Activated effector memory CD4-positive, alpha-beta T cell treated with anti-CD3 and anti-CD28 coated beads, Interleukin-2, amount 50 U/mL, for 16 hours (primary cell): Measurements from ENCODE around the gene CHMP4A.
"Not testable (repeated sequence)": the region's sequence is repeated elsewhere in the genome, so short reads cannot be mapped to it uniquely, and the experiment has no call there.

ENCODE experiments used
- DNase-seq: peaks from one replicate; pipeline ENCODE4 v3.0.0-alpha.2; 2020

The CHMP4A gene

DNA sequence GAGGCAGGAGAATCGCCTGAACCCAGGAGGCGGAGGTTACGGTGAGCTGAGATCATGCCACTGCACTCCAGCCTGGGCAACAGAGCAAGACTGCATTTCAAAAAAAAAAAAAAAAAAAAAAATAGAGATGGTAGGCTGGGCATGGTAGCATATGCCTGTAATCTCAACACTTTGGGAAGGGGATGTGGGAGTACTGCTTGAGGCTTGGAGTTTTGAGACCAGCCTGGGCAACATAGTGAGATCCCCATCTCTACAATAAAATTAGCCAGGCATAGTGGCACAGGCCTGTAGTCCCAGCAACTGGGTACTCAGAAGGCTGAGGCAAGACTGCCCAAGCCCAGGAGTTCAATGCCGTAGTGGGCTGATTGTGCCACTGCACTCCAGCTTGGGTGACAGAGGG is 9.7 kb upstream of the CHMP4A start:
- DNase-seq = not testable (repeated sequence)

DNA sequence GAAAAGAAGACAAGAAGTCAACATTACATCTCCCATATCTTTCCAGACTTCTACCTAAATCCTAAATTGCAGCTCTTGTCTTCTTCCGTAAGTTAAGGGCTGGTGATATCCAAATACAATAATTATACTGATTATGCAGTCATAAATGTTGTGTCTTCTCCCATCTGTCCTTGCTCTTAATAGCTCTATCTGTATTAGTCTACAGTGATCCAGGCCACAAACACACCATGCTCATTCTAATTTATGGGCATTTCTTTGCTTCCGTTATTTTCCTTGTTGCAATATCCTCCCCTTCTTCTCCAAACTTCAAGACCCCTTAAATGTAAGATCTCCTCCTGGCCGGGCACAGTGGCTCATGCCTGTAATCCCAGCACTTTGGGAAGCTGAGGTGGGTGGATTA is 6.2 kb upstream of the CHMP4A start:
- no peak for DNase-seq

DNA sequence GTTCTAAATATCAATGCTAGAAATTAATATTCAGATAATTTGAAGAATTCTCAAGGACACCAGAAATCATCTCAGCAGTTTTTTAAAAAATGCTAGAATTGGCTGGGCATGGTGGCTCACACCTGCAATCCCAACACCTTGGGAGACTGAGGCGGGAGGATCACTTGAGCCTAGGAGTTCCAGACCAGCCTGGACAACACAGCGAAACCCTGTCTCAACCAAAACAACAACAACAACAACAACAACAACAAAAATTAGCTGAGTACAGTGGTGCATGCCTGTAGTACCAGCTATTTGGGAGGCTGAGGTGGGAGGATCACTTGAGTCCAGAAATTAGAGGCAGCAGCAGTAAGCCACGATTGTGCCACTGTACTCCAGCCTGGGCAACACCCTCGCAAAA is 5.8 kb upstream of the CHMP4A start:
- DNase-seq = no peak

DNA sequence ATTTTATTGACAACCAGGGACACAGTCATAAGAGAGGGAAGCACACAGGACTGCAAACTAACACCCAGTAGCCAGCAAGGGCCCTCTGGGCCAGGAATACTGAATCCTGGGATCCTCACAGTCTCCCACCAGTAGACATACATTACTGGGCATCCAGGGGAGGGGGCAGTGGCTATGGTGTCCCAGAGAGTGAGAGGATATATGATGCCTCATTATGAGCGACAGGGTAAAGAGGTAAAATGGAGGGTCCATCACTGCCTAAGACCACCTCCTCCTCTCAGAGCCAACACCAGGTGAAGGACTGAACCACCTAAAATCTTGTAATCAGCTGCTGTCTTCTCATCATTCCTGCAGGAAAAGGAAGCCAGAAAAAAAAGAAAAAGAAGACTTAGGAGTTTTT is 3.6 kb upstream of the CHMP4A start:
- DNase-seq = not testable (repeated sequence)

DNA sequence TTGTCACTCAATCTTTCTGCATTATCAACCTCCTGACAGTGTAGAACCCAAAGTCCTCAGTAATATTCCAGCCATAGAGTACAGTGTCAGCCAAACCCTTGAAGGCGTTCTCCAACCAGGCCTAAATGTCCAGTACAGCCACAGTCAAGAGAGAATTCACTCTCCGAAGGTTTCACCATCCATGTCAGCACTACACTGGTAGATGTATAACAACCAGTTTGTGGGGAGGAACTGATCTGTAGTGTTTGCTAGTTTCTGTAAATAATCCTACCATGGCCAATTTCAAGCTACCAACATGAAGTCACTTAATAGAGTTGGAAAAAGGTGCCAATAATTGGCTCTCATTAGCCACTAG is 3.0 kb upstream of the CHMP4A start:
- DNase-seq = no peak

DNA sequence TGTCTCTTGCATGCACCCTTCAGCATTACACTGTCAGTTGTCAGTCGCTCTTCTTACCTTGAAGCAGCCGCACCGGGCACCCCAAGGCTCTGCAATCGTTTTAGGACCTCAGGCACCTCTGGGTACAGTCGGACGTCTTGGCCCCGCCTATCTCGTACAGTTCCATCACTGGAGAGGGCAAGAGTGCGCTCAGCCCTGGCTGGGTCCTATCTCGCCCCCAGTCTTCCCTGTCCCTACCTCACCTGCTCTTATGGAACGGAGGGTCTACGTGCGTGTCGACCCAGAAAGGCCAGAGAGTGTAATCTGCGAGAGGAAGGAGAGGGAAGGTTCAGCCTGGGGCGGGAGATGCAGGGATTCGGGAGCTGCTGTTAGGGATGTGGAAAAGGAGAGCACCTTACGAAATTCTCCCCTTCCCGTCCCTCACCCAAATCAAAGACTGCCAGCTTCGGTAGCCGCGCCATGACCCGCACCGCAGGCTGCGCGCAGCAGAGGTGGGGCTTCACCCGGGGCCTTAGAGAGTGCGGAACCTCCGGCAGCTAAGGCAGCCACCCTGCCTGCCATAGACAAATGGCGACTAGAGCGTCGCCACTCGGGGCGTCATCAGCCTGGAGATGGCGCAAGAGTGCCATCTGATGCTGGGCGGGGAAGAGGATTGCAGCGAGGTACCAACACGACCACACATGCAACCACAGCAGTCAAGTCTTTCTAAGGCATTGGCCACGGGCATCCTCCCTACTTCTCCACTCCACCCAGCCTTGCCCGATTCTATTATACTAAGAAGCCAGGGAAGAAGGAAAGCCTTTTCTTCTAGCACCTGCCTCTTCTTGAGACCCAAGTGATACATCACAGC is 2.4 kb upstream of the CHMP4A start, which contains the start of gene MDP1:
MDP1 (minus strand) TSS at position 572 of the 850 bp plus-strand sequence; CDS start at position 461, 111 bp downstream.
- DNase-seq = peak; percentile 94

DNA sequence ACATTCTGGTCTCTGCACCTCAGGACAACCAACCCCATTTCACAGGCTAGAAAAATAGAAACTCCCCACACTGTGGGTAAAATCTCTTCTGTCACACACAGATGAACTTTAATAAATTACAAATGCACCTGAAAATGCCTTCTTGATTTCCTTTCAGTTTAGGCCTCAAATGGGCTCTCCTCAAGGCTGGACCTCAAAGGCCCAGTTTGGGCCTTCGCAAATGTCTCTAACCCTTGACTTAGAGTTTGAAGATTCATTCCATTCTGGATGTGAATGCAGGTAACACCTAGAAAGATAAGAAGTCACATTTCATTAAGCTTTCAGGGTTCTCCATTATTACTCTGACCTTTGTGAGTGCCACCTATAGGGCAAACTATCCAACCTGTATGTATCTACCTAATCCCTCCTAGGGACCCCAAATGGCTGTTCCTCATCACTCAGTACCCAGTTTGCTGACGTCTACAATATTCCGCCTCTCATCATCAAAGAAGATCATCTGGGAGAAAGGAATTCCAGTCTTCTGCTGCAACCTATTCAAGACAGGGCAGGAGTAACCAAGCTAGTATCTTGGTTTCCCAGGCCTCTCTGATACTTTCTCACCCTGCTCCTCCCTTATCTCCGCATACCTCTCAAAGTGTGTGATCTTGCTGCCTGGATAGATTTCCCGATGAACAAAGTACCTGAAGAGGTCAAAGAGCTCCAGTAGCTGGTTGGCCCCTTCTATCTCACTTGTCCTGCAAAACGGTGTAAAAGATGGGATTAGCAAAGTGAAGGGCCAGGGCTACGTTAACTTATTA is 776 bp upstream of the CHMP4A start:
- no peak for DNase-seq

DNA sequence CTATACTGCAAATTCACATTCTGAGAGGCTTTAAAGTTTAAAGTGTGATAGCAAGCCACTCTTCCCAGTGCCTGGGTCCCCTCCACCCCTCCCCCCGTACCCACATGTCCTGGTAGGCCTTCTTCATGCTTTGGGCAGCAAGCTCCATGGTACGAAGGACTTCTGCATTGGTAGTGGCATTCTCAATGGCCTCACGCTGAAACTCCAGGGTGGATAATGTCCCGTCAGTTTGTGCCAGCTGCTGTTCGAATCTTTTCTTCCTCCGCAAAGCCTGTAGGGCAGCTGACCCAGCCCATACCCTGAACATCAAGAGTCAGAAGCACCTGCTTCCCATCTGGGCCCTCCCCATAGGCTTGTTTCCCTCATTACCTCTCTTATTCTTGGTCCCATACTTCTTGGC is 2.0 kb downstream of the CHMP4A start:
- DNase-seq = no peak

DNA sequence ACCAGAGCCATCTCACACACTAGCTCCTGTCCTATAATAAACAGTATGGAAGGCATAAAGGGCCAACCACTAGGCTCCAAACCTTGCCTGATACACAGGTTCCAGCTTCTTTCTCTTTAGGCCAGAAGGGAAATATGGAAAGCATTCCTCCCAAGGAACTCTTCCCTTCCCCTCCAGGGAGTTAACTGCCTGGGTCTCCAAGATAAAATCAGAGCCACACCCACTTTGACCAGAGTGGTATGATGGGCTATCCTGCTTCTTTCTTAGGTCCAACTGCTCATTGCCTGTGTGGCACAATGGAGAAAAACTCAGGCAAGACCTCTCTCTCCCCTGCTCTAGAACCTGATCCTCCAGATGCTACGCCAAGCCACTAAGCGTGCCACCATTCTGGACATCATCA is 5.7 kb downstream of the CHMP4A start:
- DNase-seq = no peak

DNA sequence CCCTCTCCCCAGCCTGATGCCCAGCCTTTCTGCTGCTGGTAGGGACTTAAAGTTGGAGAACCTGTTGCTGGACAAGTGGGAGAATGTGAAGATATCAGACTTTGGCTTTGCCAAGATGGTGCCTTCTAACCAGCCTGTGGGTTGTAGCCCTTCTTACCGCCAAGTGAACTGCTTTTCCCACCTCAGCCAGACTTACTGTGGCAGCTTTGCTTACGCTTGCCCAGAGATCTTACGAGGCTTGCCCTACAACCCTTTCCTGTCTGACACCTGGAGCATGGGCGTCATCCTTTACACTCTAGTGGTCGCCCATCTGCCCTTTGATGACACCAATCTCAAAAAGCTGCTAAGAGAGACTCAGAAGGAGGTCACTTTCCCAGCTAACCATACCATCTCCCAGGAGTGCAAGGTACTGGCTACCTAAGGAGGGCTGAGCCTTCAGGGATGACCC is 6.2 kb downstream of the CHMP4A start:
- DNase-seq = no peak

DNA sequence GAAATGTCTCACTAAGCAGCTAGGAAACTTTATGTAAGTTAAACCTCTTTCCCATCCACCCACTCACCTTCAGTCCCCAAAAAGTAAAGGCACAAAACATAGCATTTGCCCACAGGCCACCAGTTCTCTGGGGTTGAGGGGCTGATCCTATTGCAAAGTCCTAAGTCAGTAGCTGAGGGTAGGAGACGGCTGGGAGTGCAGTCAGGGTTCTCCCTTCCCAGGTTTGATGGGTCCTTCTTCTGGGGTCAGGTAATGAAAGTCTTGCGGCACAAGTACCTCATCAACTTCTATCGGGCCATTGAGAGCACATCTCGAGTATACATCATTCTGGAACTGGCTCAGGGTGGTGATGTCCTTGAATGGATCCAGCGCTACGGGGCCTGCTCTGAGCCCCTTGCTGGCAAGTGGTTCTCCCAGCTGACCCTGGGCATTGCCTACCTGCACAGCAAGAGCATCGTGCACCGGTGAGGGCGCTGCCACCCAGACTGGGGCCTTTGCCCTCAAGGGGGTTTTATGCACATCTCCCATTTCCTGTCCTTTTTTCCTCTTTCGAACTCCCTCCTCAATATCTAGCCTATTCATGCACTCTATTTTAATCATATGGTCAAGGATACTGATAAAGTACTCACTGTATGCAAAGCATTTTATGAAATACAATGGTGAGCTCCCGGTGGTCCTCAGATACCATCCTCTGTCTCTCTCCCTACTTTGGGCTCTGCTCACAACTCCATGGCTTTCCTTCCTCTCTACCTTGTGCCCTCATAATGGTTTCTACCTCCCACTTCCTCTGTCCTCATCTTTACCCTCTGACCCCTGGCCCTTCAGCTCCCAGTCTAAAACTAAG is 6.8 kb downstream of the CHMP4A start:
- no peak for DNase-seq

DNA sequence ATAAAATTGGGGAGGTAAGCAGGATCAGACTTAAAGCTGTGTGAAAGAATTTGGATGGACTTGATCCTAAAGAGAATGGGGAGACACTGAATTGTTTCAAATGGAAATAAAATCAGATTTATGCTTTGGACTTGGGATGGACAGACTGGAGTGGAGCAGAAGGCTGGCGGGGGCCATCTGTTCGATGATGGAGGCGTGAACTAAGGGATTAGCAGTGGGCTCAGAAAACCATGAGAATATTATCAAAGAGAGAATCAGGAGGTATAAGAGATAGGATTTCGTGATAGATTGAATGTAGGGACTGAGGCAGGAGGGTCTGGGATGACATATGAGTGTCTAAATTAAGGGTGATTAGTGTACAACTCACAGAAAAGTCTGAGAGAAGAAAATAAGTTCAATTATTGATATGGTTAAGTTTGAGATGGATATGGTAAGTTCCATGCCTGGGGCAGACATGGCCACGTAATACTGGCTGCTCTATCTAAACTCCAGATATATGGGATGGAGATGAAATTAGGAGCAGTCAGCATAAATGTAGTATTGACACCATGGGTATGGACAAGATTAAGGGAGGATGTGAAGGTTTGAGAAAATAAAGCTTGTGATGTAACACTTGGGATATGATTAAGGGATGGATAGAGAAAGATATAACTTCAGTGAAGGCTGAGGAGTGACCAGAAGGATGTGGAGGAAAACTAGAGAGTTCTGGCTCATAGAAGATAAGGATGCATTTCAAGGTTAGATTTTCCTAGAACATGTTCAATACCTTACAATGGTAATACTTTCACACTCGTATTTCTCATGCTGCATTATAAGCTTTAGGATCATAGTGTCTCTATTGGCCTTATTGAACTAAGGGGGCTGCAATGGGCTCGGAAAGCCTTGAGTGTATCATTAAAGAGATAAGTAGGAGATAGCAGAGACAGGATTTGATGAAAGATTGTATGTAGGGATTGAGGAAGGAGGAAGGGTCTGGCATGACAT is 8.8 kb downstream of the CHMP4A start:
- no peak for DNase-seq

DNA sequence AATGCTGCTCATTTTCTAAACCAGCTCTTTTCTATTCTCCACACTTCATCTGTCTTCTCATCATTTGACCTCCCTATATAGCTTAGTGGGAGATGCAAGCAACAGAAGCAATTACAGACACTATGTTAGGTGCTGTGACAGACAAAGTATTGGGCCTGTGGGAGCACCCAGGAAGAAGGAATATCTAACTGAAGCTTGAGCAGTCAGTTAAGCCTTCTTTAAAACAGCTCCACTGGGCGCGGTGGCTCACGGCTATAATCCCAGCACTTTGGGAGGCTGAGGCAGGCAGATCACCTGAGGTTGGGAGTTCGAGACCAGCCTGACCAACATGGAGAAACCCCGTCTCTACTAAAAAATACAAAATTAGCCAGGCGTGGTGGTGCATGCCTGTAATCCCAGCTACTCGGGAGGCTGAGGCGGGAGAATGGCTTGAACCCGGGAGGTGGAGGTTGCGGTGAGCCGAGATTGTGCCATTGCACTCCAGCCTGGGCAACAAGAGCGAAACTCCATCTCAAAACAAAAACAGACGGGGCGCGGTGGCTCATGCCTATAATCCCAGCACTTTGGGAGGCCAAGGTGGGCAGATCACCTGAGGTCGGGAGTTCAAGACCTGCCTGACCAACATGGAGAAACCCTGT is 9.9 kb downstream of the CHMP4A start:
- peak; percentile 42 for DNase-seq

DNA sequence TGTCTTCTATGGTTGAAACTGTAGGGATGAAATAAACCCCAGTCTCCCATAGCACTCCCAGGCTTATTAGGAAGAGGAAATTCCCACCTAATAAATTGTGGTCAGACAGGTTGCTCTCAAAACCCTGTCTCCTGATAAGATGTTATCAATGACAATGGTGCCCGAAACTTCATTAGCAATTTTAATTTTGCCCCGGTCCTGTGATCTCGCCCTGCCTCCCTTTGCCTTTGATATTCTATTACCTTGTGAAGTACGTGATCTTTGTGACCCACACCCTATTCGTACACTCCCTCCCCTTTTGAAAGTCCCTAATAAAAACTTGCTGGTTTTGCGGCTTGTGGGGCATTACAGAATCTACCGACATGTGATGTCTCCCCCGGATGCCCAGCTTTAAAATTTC is 10.8 kb downstream of the CHMP4A start:
- DNase-seq = not testable (repeated sequence)

DNA sequence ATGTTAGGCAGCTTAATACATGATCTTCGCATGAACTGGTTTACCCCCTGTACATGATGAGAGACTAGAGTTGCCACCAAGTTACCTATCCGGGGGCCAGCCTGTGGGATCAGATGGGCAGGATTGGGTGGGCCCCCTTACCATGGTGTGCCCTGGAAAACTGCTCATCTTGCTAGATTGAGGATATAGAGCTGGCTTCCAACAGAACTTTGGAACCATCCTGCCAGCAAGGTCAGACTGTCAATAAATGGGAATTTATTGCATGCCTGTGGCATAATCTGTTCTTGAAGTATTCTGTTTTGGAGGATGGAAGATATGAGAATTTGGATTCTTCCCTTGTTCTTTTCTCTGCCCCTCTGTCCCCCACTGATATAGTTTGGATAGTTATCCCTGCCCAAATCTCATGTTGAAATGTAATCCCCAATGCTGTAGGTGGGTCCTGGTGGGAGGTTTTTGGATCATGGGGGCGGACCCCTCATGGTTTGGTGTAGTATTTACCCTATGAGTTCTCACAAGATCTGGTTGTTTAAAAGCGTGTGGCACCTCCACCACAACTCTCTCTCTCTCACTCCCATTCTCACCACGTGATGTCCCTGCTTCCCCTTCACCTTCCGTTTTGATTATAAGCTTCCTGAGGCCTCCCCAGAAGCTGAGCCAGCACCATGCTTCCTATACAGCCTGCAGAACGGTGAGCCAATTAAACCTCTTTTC is 14.3 kb downstream of the CHMP4A start:
- DNase-seq = peak; percentile 48

DNA sequence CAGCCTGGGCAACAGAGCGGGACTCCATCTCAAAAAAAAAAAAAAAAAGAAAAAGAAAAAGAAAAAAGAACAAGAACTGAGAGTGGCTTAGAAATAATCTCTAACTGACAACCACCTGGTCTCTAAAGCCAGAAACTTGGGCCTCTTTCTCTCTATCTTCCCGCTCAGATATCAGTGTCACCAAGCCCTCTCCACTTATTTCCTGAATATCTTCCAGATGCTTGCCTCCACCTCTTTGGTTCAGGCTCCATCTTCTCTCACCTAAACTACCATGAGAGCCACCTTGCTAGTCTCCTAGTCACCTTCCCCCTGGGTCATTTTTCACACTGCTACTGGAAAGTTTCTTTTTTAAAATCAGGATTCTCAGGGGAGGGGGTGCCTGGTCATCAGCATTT is 16.2 kb downstream of the CHMP4A start:
- DNase-seq = no peak

DNA sequence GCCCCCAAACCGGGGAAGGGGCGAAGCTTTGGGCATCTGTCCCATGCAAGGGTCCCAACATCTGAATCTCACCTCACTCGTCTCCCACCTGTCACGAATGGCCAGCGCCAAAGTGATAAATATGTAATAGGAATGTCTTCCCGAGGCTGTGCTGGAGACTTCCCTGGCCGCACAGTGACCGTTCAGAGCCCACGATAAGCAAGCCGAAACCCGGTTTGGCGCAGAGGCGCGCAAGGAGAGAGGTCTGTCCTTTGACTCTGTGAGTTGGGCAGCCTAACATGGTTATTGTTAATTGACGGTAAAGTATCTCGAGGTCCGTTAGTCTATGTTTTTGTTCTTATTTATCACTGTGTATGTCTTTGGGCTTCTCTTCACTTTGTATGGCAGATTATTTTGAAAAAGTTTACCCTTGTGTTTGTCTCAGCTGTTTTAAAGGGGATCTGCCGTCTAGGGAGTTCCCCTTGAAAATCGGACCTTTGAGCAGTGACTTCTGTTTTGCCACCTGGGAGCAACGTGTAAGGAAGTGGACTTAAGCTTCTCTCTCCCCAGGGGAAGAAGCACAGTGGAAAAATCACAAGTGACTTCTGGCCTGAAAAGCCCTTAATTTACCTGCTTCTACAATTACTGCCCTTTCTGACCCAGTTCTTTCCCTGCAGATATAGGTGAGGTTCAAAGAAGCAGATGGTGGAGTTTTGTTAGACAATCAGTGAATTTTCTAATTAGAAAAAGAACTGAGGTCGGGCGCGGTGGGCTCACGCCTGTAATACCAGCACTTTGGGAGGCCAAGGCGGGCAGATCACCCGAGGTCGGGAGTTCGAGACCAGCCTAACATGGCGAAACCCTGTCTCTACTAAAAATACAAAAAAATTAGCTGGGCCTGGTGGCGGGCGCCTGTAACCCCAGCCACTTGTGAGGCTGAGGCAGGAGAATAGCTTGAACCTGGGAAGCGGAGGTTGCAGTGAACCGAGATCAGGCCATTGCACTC is 16.9 kb downstream of the CHMP4A start:
- no peak for DNase-seq

DNA sequence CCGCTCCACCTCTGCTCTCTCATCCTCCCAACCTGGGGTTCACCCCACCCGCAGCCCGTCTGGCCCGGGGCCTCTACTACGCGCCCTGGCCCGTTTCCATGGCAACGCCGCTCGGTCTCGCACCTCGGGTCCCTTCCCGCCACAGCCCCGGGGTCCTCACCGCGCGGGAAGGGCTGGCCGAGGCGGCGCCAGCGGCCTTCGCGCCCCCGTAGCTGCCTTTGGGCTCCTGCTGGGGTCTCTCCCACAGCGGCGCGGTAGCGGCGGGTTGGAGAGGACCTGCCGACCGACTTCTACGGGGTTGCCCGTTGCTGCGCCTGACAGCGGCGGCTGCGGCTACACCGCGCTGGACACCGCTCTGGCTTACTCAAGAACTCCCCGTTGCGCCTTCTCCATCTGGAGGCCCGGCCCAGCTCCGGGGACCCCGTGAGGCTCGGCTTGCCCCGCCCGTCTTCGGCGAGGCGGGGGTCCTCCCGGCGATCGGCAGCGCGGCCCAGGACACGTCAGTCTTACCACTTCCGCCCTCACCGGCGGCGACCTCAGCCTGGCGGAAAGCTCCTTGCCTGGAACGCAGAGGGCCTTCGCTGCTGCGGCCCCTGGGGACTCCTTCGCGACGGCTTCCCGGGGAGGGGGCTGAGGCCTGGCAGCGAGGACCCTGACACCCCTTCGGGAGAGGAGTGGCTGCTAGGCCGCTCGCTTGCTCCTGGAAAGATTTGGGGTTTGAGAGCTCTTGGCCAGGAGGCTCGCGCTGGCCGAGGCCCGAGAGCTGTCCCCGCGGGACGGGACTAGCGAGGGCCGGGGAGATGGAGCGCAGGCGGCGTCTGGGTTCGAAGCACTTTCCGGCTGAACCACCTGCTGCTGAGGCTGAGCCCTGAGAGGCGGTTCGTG is 17.9 kb downstream of the CHMP4A start, which contains the start of gene TM9SF1:
TM9SF1 (minus strand) TSS at position 256 of the 885 bp plus-strand sequence. CDS start 422 bp downstream, outside the sequence.
- peak; percentile 95 for DNase-seq
